Right cardiac atrium (tissue), 5 donors: ENCODE data around the gene FCHSD2. TPM values are rescaled to one million over a fixed set of nuclear protein-coding genes. Genes with fewer than 3 reads are reported as not detected.

Source experiments
- ATAC-seq, 2 donors: fragments of 200-7000 bp; cut with Tn5 transposase; one replicate each; pipeline versions ENCODE4 v1.8.0 to v1.9.1; 2020; ENCODE audit warnings: moderate library complexity in 2 of 2, mild to moderate bottlenecking in 1 of 2
- DNase-seq, 3 donors: peaks; one replicate each; pipeline ENCODE4 v3.0.0-alpha.2; 2020
- H3K27ac ChIP-seq: one replicate; pipeline ENCODE4 v1.5.1; 2013; ENCODE audit warnings: mild to moderate bottlenecking, low read length, control low read depth, moderate library complexity
- H3K27me3 ChIP-seq: one replicate; pipeline ENCODE4 v1.6.1; 2013; ENCODE audit not compliant: control insufficient read depth, insufficient read depth
- H3K4me1 ChIP-seq: one replicate; pipeline ENCODE4 v1.6.1; 2013; ENCODE audit warnings: low read length; ENCODE audit not compliant: control insufficient read depth, insufficient read depth
- H3K4me3 ChIP-seq: one replicate; pipeline ENCODE4 v1.5.1; 2013; ENCODE audit warnings: low read length, control low read depth
- H3K9me3 ChIP-seq: one replicate; pipeline ENCODE4 v1.6.1; 2013; ENCODE audit warnings: low read length; ENCODE audit not compliant: control insufficient read depth
- WGBS: extraction: QIAGEN DNeasy Blood & Tissue Kit; methylation state at CpG from one replicate; pipeline ENCODE4 v1.1.7; 2013; 5-methylcytosine and 5-hydroxymethylcytosine counted together
- intact Hi-C, 4 donors: fragments of 100-400 bp; cut with DNase I; formaldehyde crosslinking; loops; one replicate each; pipeline versions ENCODE4 v1.11.0 to v1.14.0; 2022 to 2023
- polyA plus RNA-seq: library from polyadenylated mRNA; stranded (reverse); fragments of 200-250 nt; gene quantifications from one replicate; pipeline ENCODE4 v1.2.3, GENCODE V29; 2013
- total RNA-seq, 4 donors: library from RNA; stranded (reverse); fragmentation: NEBNext Ultra II Directional; extraction: Animal tissue kit (Norgen Biotek cat#: 25700); gene quantifications; one replicate each; pipeline ENCODE4 v1.2.1, GENCODE V29; 2021
- donor health status: healthy with polysubstance abuse.
- donor health status: DM: no; HTN: yes; CAD: no.
- donor health status: DM: no; HTN: no; CAD: no.
- donor health status: DM: no; HTN: yes; CAD: no; lungs with severe emphysema.
- donor health status: DM: yes; HTN: yes; CAD: no.

The FCHSD2 gene
- total and polyA plus RNA-seq, 5 donors, result 12.6 to 54.1 (median 36.2) TPM

GRCh38 chr11:73055655-73056354 lies 86.3 kb downstream of the FCHSD2 start:
- H3K9me3 ChIP-seq, result no peaks in the 10 kb centered on the region
- H3K27ac ChIP-seq, result no peak overlapping the region
- no peak overlapping the region for H3K4me3 ChIP-seq
- DNase-seq (no peak), ATAC-seq (no peak)
- H3K27me3 ChIP-seq, result no peaks in the 10 kb centered on the region
- peaks cover 3% of the 10 kb centered on the region for H3K4me1 ChIP-seq
- intact Hi-C loops, result no loop called here
- WGBS, result 61% methylated on average over 3 of the region's 3 CpGs

GRCh38 chr11:73055002-73055401 lies 87.1 kb downstream of the FCHSD2 start:
- no peaks in the 10 kb centered on the region for H3K27me3 ChIP-seq
- no peak for ATAC-seq

GRCh38 chr11:73053964-73054363 lies 88.2 kb downstream of the FCHSD2 start:
- Histone ChIP-seq H3K4me1 (peaks cover 3% of the 10 kb centered on the region), H3K4me3 (no peak overlapping the region), H3K27ac (no peak overlapping the region), H3K27me3 (no peaks in the 10 kb centered on the region), H3K9me3 (no peaks in the 10 kb centered on the region)
- DNase-seq (no peak), ATAC-seq (no peak)
- 52% methylated on average over 1 of the region's 1 CpG for WGBS
- intact Hi-C loops, result no loop called here

More at GRCh38 chr11:73055002-73055401, 87.1 kb downstream of the FCHSD2 start:
- H3K9me3 ChIP-seq, result no peaks in the 10 kb centered on the region
- no peak overlapping the region for H3K4me3 ChIP-seq
- WGBS, result 88% methylated on average over 5 of the region's 5 CpGs
- intact Hi-C loops, result no loop called here
- no peak overlapping the region for H3K27ac ChIP-seq
- no peak for DNase-seq
- peaks cover 3% of the 10 kb centered on the region for H3K4me1 ChIP-seq

GRCh38 chr11:73048446-73048845 lies 93.7 kb downstream of the FCHSD2 start:
- intact Hi-C loops, result no loop called here
- Histone ChIP-seq H3K4me3 (no peak overlapping the region), H3K27me3 (no peaks in the 10 kb centered on the region), H3K9me3 (no peaks in the 10 kb centered on the region), H3K27ac (no peak overlapping the region), H3K4me1 (no peaks in the 10 kb centered on the region)
- DNase-seq (no peak), ATAC-seq (no peak)
- 92% methylated on average over 3 of the region's 3 CpGs for WGBS

GRCh38 chr11:73047773-73048371 lies 94.2 kb downstream of the FCHSD2 start:
- Histone ChIP-seq H3K27ac (no peak overlapping the region), H3K9me3 (no peaks in the 10 kb centered on the region), H3K4me1 (no peaks in the 10 kb centered on the region), H3K4me3 (no peak overlapping the region), H3K27me3 (no peaks in the 10 kb centered on the region)
- WGBS, result 54% methylated on average over 2 of the region's 2 CpGs
- ATAC-seq (peak in 1 of 2 donors; percentile 46), DNase-seq (no peak)
- intact Hi-C loops, result no loop called here

GRCh38 chr11:73040046-73040445 lies 102.1 kb downstream of the FCHSD2 start:
- intact Hi-C loops, result no loop called here
- H3K27ac ChIP-seq, result no peak overlapping the region
- H3K4me3 ChIP-seq, result no peak overlapping the region
- H3K4me1 ChIP-seq, result no peaks in the 10 kb centered on the region
- H3K9me3 ChIP-seq, result no peaks in the 10 kb centered on the region
- ATAC-seq (peak in 1 of 2 donors; percentile 25), DNase-seq (no peak)
- H3K27me3 ChIP-seq, result no peaks in the 10 kb centered on the region
- 83% methylated on average over 2 of the region's 2 CpGs for WGBS

- no peaks in the 10 kb centered on the region for H3K9me3 ChIP-seq
- ATAC-seq (no peak), DNase-seq (no peak)
- no peak overlapping the region for H3K4me3 ChIP-seq
- no peaks in the 10 kb centered on the region for H3K27me3 ChIP-seq
- WGBS, result 94% methylated on average over 1 of the region's 1 CpG
- H3K4me1 ChIP-seq, result no peaks in the 10 kb centered on the region
- intact Hi-C loops, result no loop called here
- H3K27ac ChIP-seq, result no peak overlapping the region
Measured at GRCh38 chr11:73034777-73035176, 107.3 kb downstream of the FCHSD2 start.

- intact Hi-C loops, result no loop called here
- no peaks in the 10 kb centered on the region for H3K9me3 ChIP-seq
- ATAC-seq (no peak), DNase-seq (no peak)
- H3K4me3 ChIP-seq, result no peak overlapping the region
- no peak overlapping the region for H3K27ac ChIP-seq
- 61% methylated on average over 3 of the region's 3 CpGs for WGBS
- peaks cover 2% of the 10 kb centered on the region for H3K4me1 ChIP-seq
- H3K27me3 ChIP-seq, result no peaks in the 10 kb centered on the region
Measured at GRCh38 chr11:73034331-73034730, 107.8 kb downstream of the FCHSD2 start.

- no peak overlapping the region for H3K4me3 ChIP-seq
- intact Hi-C loops, result no loop called here
- no peaks in the 10 kb centered on the region for H3K27me3 ChIP-seq
- DNase-seq (no peak), ATAC-seq (no peak)
- peaks cover 2% of the 10 kb centered on the region for H3K9me3 ChIP-seq
- H3K4me1 ChIP-seq, result peaks cover 3% of the 10 kb centered on the region
- no peak overlapping the region for H3K27ac ChIP-seq
- WGBS, result 100% methylated on average over 3 of the region's 3 CpGs
Measured at GRCh38 chr11:73030130-73030529, 112.0 kb downstream of the FCHSD2 start.

GRCh38 chr11:73029403-73029802 lies 112.7 kb downstream of the FCHSD2 start:
- WGBS, result 91% methylated on average over 2 of the region's 2 CpGs
- intact Hi-C loops, result no loop called here
- peaks cover 2% of the 10 kb centered on the region for H3K9me3 ChIP-seq
- ATAC-seq, result peak in 1 of 2 donors; percentile 37
- no peak overlapping the region for H3K4me3 ChIP-seq
- no peaks in the 10 kb centered on the region for H3K27me3 ChIP-seq
- H3K27ac ChIP-seq, result no peak overlapping the region
- DNase-seq, result no peak
- H3K4me1 ChIP-seq, result peaks cover 3% of the 10 kb centered on the region

GRCh38 chr11:73028611-73029010 lies 113.5 kb downstream of the FCHSD2 start:
- peaks cover 3% of the 10 kb centered on the region for H3K4me1 ChIP-seq
- peaks cover 2% of the 10 kb centered on the region for H3K9me3 ChIP-seq
- no peaks in the 10 kb centered on the region for H3K27me3 ChIP-seq
- no peak overlapping the region for H3K4me3 ChIP-seq
- ATAC-seq (no peak), DNase-seq (no peak)
- no peak overlapping the region for H3K27ac ChIP-seq
- intact Hi-C loops, result no loop called here
- WGBS, result 86% methylated on average over 4 of the region's 4 CpGs
